Esophagus squamous epithelium (tissue), 5 donors: ENCODE results near the gene COX7A2. TPM values are rescaled to one million over a fixed set of nuclear protein-coding genes. Genes with fewer than 3 reads are reported as not detected.
A peak's percentile ranks its signal among the peaks of the same experiment; 100 is the strongest.

Experiments used
- DNase-seq: peaks from one replicate; lab custom pipeline; 2025; lab: John Stamatoyannopoulos, UW
- H3K27ac ChIP-seq, 4 donors: fragments of 200-600 bp; sonication (generic); one replicate each; pipeline ENCODE4 v1.5.1; 2016 to 2019; ENCODE audit warnings: mild to moderate bottlenecking in 1 of 4
- H3K27me3 ChIP-seq, 4 donors: fragments of 200-600 bp; sonication (generic); 1 replicate in 3 of 4; 2 replicates in 1 of 4; pipeline versions ENCODE4 v1.5.1 to v1.6.0; 2017 to 2021; ENCODE audit warnings: antibody characterized with exemption in 1 of 4
- H3K36me3 ChIP-seq, 3 donors: fragments of 200-600 bp; sonication (generic); one replicate each; pipeline ENCODE4 v1.5.1; 2016 to 2019
- H3K4me1 ChIP-seq, 3 donors: fragments of 200-600 bp; sonication (generic); one replicate each; pipeline ENCODE4 v1.5.1; 2017 to 2019
- H3K4me3 ChIP-seq, 4 donors: fragments of 200-600 bp; sonication (generic); 1 replicate in 3 of 4; 2 replicates in 1 of 4; pipeline ENCODE4 v1.5.1; 2016 to 2019; ENCODE audit warnings: mild to moderate bottlenecking in 2 of 4, moderate library complexity in 1 of 4
- H3K9me3 ChIP-seq, 3 donors: fragments of 200-600 bp; sonication (generic); one replicate each; pipeline ENCODE4 v1.5.1; 2016 to 2019
- POLR2A ChIP-seq, 4 donors: fragments of 450-650 bp; IDR thresholded peaks; one replicate each; pipeline ENCODE4 v1.6.1; 2017; ENCODE audit warnings: antibody characterized with exemption in 4 of 4, mild to moderate bottlenecking in 4 of 4, moderate library complexity in 3 of 4
- WGBS, 2 donors: methylation state at CpG; one replicate each; pipeline ENCODE4 v1.1.5; 2018; 5-methylcytosine and 5-hydroxymethylcytosine counted together
- intact Hi-C: fragments of 100-400 bp; cut with DNase I; formaldehyde crosslinking; loops from one replicate; pipeline ENCODE4 v1.15.0; 2022
- total RNA-seq, 4 donors: library from RNA; depleted of rRNA; stranded (reverse); fragments of >200 nt; gene quantifications; one replicate each; pipeline ENCODE4 v1.1.0, GENCODE V29; 2016
- TF ChIP-seq, protein P1 (sequence below), 6 experiments: fragments of 450-650 bp in 4 of 6; fragments of 200-600 bp in 2 of 6; sonication (generic) in 2 of 6; IDR thresholded peaks; one replicate each; pipeline ENCODE4 v1.5.1; 2016 to 2019; ENCODE audit warnings: antibody characterized with exemption in 6 of 6, mild to moderate bottlenecking in 4 of 6, moderate library complexity in 4 of 6
- donor health status: DM: yes; HTN: yes; CAD: no.

Gene COX7A2
- total RNA-seq, 4 donors from 2014 or later: 192 to 530 (median 330) TPM

DNA sequence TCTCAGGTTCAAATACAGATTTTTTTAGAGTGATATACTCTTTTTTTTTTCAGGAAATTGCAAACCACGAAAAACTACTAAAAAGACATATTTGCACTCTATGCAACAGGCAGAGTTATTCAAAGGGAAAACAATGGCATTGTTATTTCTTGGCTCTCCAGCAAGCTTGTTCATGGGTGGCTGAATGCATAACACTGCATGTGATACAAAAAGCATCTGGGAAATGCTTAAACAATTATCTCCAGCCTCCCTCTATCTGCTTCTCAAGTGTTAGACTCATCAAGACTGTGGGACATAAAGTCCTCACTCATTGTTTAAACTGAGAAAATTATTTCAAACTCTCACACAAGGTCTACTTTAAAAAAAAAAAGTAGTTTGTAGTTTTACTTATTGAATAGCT lies 30.5 kb downstream of the COX7A2 start:
- WGBS, 2 donors: 5 to 20% methylated on average over 1 of the region's 1 CpG
- TF ChIP-seq POLR2A (IDR thresholded peaks at IDR 0.05): no peak
- TF ChIP-seq, protein P1, sequence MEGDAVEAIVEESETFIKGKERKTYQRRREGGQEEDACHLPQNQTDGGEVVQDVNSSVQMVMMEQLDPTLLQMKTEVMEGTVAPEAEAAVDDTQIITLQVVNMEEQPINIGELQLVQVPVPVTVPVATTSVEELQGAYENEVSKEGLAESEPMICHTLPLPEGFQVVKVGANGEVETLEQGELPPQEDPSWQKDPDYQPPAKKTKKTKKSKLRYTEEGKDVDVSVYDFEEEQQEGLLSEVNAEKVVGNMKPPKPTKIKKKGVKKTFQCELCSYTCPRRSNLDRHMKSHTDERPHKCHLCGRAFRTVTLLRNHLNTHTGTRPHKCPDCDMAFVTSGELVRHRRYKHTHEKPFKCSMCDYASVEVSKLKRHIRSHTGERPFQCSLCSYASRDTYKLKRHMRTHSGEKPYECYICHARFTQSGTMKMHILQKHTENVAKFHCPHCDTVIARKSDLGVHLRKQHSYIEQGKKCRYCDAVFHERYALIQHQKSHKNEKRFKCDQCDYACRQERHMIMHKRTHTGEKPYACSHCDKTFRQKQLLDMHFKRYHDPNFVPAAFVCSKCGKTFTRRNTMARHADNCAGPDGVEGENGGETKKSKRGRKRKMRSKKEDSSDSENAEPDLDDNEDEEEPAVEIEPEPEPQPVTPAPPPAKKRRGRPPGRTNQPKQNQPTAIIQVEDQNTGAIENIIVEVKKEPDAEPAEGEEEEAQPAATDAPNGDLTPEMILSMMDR (IDR thresholded peaks at IDR 0.05): no peak

DNA sequence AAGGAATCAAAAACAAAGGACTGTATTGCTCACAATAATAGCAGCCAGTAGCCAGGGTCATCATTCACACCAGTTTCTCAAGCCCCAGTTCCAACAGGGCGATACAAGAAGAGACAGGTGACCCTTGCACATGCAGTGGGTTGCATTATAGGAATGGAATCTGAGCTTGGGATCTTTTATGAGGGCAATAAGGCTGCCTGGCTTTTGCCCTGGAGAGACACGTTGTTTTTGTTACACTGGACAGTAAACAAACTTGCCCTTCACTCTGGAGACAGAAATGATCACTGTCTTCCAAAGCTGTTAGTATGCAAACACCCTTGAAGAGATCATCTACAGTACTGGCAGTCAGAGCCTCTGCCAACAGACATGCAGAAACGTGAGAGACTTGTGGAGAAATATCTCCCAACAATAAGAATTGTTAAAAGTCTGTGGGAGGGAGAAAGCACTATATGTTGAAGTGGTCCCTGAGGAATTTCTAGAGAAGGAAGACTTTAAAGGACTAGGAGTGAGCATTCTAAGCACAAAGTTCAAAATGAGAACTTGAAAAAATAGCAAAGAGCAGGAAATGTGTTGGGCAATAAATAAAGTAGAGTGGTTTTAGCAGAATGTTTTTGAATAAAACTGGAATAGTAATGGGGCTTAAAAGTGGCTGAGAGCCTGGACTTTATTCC lies 31.5 kb downstream of the COX7A2 start:
- H3K27ac ChIP-seq: no peak overlapping the region
- intact Hi-C loops: loop anchor here (10.0 kb wide), 1 partner anchor 1477 kb away; no protein-coding TSS in a partner anchor
- TF ChIP-seq POLR2A (IDR thresholded peaks at IDR 0.05): no peak
- TF ChIP-seq, protein P1 (IDR thresholded peaks at IDR 0.05): no peak

More for the DNA sequence above, 30.5 kb downstream of the COX7A2 start:
- peaks cover 0 to 8% (median 0%) of the 10 kb centered on the region in 4 donors for H3K27me3 ChIP-seq
- no peak overlapping the region for H3K4me3 ChIP-seq
- H3K36me3 ChIP-seq: no peaks in the 10 kb centered on the region
- H3K27ac ChIP-seq: no peak overlapping the region
- no peak for DNase-seq
- intact Hi-C loops: loop anchor here (10.0 kb wide), 1 partner anchor 1478 kb away; no protein-coding TSS in a partner anchor
- peaks cover 0 to 19% (median 7%) of the 10 kb centered on the region in 3 donors for H3K4me1 ChIP-seq
- no peaks in the 10 kb centered on the region for H3K9me3 ChIP-seq

DNA sequence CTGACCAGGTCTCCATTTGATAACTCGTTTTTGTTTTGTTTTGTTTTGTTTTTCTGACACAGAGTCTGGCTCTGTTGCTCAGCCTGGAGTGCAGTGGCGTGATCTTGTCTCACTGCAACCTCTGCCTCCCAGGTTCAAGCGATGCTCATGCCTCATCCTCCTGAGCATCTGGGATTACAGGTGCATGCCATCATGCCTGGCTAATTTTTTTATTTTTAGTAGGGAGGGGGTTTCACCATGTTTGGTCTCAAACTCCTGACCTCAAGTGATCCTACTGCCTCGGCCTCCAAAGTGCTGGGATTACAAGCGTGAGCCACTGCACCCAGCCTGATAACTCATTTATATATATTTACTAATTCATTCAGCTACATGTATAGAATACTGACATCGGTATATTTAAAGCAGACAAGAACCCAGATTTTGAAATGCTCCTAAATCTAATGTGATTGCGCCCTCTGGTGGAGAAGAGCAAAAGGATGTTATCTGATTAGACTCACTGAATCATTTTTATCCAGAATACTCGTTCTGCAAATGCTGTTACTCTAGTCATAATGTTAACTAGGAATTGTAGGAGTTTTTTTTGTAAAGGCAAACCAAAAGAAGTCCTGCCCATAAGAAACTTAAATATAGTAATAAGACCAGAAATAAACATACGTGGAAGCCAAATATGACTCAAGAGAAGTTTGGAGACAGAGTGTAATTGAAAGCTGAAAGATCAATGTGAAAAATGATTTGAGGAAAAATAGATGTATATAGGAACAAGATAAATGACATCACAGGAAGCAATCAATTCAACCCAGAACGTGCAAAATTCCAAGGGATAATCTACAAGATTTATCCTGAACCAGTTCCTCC lies 32.5 kb downstream of the COX7A2 start:
- intact Hi-C loops: loop anchor here (10.0 kb wide), 1 partner anchor 1476 kb away; no protein-coding TSS in a partner anchor
- Histone ChIP-seq H3K36me3 (no peaks in the 10 kb centered on the region), H3K27ac (no peak overlapping the region), H3K4me3 (no peak overlapping the region), H3K9me3 (no peaks in the 10 kb centered on the region), H3K27me3 (peaks cover 0 to 28% (median 0%) of the 10 kb centered on the region in 4 donors), H3K4me1 (peaks cover 9 to 38% (median 11%) of the 10 kb centered on the region in 3 donors)
- WGBS, 2 donors: 24 to 26% methylated on average over 10 of the region's 10 CpGs
- DNase-seq: no peak
- TF ChIP-seq POLR2A (IDR thresholded peaks at IDR 0.05): no peak
- TF ChIP-seq, protein P1 (IDR thresholded peaks at IDR 0.05): peak; percentile 60 to 90 (median 75)

More for the DNA sequence above, 31.5 kb downstream of the COX7A2 start:
- H3K4me3 ChIP-seq: no peak overlapping the region
- H3K9me3 ChIP-seq: no peaks in the 10 kb centered on the region
- peaks cover 0 to 18% (median 0%) of the 10 kb centered on the region in 4 donors for H3K27me3 ChIP-seq
- WGBS, 2 donors: 23 to 34% methylated on average over 3 of the region's 3 CpGs
- DNase-seq: no peak
- peaks cover 5 to 28% (median 9%) of the 10 kb centered on the region in 3 donors for H3K4me1 ChIP-seq
- H3K36me3 ChIP-seq: no peaks in the 10 kb centered on the region

DNA sequence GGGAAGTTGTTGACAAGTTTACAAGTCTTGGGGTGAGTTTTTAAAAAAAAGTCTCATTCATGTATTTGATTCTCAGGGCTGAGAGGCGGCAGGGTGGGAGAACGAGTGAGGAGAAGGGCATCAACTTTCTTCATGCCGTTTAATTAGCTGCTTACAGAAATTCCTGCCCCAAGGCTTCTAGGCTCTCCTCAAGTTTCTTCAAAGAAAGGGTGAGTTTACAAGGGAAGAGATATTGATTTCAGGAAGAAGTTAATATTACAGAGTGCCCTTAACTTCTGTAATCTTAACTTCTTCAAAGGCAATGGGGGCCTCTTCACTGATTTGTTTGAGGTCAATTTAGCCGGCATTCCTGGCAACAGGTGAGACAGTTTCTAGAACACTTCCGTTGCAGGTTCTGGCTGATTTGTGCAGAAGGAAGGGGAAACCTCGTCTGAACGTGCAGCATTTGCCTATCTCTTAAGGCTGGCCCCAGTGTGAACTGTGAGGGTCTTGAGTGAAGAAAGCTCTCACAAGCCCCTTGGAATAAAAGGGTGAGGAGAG lies 34.3 kb downstream of the COX7A2 start:
- 33 to 35% methylated on average over 6 to 7 of the region's 7 CpGs for WGBS, 2 donors
- TF ChIP-seq POLR2A (IDR thresholded peaks at IDR 0.05): no peak
- TF ChIP-seq, protein P1 (IDR thresholded peaks at IDR 0.05): no peak
- Histone ChIP-seq H3K4me3 (no peak overlapping the region), H3K36me3 (no peaks in the 10 kb centered on the region), H3K9me3 (no peaks in the 10 kb centered on the region), H3K27ac (no peak overlapping the region), H3K27me3 (peaks cover 0 to 46% (median 3%) of the 10 kb centered on the region in 4 donors), H3K4me1 (peaks cover 9 to 56% (median 20%) of the 10 kb centered on the region in 3 donors)
- intact Hi-C loops: loop anchor here (10.0 kb wide), 3 partner anchors 804 to 1234 kb away; no protein-coding TSS in a partner anchor
- no peak for DNase-seq
